ENCODE results near the gene ELOVL6.
"Not testable (repeated sequence)": the region's sequence is repeated elsewhere in the genome, so short reads cannot be mapped to it uniquely, and the experiment has no call there.

The ELOVL6 gene

GRCh38 chr4:110055158-110055768 is 143.2 kb downstream of the ELOVL6 start:
- no peak overlapping the region for H3K4me3 ChIP-seq (ENCODE audit: low read depth, low read length)
- DNase-seq (ENCODE audit: low read depth): no peak
- TF ChIP-seq POLR2A (IDR thresholded peaks at IDR 0.05; ENCODE audit: extremely low read depth, insufficient read length) (no peak), CTCF (IDR thresholded peaks at IDR 0.05; ENCODE audit: low read depth, low read length) (no peak), MYC (IDR thresholded peaks at IDR 0.05; ENCODE audit: low read depth, low read length) (no peak), MAX (IDR thresholded peaks at IDR 0.05; ENCODE audit: low read depth, low read length) (no peak)

GRCh38 chr4:110049951-110050925 is 148.2 kb downstream of the ELOVL6 start:
- DNase-seq (ENCODE audit: low read depth): peak; percentile 45
- H3K4me3 ChIP-seq (ENCODE audit: low read depth, low read length): no peak overlapping the region
- TF ChIP-seq CTCF (IDR thresholded peaks at IDR 0.05; ENCODE audit: low read depth, low read length): peak; percentile 75
- no peak for TF ChIP-seq MAX (IDR thresholded peaks at IDR 0.05; ENCODE audit: low read depth, low read length)

DNA sequence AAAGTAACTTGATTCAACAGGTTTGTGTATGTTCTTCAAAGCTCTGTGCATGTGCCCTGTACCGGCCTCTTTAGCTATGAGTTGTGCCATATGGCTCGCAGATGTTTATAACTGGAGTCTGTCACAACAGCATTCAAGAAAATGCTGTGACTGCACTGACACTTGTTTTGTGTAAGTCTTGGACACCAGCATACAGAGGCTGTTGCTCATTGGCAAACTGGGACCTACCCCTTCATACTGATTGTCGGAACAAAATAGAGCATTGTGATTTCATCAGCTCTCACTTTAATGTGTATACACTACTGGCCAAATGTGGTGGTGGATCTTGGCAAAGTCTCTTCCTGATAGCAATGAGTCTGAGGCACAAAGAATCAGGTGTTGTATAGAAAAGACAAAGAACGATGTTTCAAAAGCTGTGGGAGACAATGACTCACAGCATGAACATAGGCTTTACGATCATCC is 151.8 kb downstream of the ELOVL6 start:
- no peak for TF ChIP-seq MAX (IDR thresholded peaks at IDR 0.05; ENCODE audit: low read depth, low read length)
- no peak for TF ChIP-seq MYC (IDR thresholded peaks at IDR 0.05; ENCODE audit: low read depth, low read length)
- no peak for TF ChIP-seq CTCF (IDR thresholded peaks at IDR 0.05; ENCODE audit: low read depth, low read length)
- H3K4me3 ChIP-seq (ENCODE audit: low read depth, low read length): no peak overlapping the region
- DNase-seq (ENCODE audit: low read depth): no peak

DNA sequence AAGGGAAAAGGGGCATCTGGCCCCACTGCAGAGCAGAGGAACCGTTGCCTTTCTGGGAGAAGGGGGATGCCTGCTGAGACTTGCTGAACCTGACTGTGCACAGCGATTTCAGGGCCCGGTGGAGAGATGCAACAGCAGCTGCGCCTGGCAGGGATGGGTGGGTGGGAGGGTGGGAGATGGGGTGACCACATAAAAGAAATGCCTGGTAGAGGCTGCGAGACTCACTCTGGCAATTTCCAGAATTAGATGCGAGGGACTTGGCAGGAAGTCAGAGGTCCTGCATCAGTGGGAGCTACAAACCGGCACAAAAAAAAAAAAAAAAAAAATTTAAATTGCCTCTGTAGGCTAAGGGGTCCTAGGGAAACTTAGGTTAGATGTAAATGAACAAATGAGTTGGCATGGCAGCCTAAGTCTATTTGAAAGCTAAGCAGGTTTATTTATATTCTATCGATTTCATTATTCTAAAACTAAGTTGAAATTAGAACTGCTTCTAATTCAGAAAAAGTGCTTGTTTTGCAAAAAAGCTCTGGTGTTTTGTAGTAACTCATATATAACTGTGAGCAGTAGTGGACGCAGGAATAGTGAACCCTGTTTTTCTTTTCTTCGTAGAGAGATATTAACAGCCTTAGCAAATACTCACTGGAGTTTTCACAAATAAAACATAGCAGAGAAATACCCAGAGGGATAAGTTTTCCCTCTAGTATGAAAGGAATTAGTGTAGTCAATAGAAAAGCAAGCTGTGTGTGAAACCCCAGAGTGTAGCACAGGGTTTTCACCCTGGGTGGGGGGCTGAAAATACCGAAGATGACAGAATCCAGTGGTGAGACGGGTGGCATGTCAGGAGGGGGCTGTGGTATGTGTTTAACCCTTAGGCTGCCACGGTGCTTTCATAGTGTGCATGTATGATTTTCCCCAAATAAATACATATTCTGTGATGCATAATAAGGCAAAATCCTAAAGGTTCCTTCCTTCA is 155.6 kb downstream of the ELOVL6 start:
- no peak for DNase-seq (ENCODE audit: low read depth)
- no peak overlapping the region for H3K4me3 ChIP-seq (ENCODE audit: low read depth, low read length)
- TF ChIP-seq MYC (IDR thresholded peaks at IDR 0.05; ENCODE audit: low read depth, low read length) (no peak), MAX (IDR thresholded peaks at IDR 0.05; ENCODE audit: low read depth, low read length) (no peak), POLR2A (IDR thresholded peaks at IDR 0.05; ENCODE audit: extremely low read depth, insufficient read length) (no peak), CTCF (IDR thresholded peaks at IDR 0.05; ENCODE audit: low read depth, low read length) (no peak)

DNA sequence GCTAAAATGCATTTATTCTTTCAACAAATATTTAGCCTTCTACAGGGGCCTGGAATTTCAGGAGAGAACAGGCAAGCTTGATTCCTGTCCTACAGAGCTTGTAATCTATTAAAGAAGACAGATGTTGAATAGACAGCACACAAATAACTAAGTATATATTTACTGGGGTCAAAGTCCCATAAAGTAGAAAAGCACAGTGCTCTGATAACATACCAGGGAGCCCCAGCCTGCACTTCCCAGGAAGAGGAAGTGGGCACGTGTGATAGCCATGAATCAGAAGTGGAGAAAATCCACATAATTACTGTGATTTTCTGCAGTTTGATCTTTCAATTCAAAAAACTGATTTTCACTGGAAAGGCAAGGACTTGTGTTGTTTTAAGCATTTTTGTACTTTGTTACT is 156.7 kb downstream of the ELOVL6 start:
- DNase-seq (ENCODE audit: low read depth): no peak
- no peak overlapping the region for H3K4me3 ChIP-seq (ENCODE audit: low read depth, low read length)
- TF ChIP-seq MYC (IDR thresholded peaks at IDR 0.05; ENCODE audit: low read depth, low read length) (no peak), POLR2A (IDR thresholded peaks at IDR 0.05; ENCODE audit: extremely low read depth, insufficient read length) (no peak), MAX (IDR thresholded peaks at IDR 0.05; ENCODE audit: low read depth, low read length) (no peak), CTCF (IDR thresholded peaks at IDR 0.05; ENCODE audit: low read depth, low read length) (no peak)

GRCh38 chr4:110039164-110039563 is 159.3 kb downstream of the ELOVL6 start:
- not testable (repeated sequence) for DNase-seq (ENCODE audit: low read depth); H3K4me3 ChIP-seq (ENCODE audit: low read depth, low read length)

All from NB4 (cell line).